DOHH2 (cell line): ENCODE results near the gene SULF2.

Experiments used
- H3F3A ChIP-seq: fragments of 200-600 bp; sonication (generic), shearing (Covaris generic); 2 replicates; pipeline ENCODE4 v1.6.0; 2016; ENCODE audit warnings: antibody characterized with exemption, mild to moderate bottlenecking; ENCODE audit not compliant: control insufficient read depth, insufficient read depth
- H3K27ac ChIP-seq: fragments of 200-600 bp; sonication (generic); 2 replicates; pipeline ENCODE4 v1.5.1; 2014; ENCODE audit warnings: low read depth, mild to moderate bottlenecking, low read length, moderate library complexity
- H3K27me3 ChIP-seq: fragments of 200-600 bp; sonication (generic); 2 replicates; pipeline ENCODE4 v1.6.1; 2014; ENCODE audit warnings: mild to moderate bottlenecking, low read length, mixed read lengths; ENCODE audit not compliant: control insufficient read depth
- H3K36me3 ChIP-seq: fragments of 200-600 bp; sonication (generic); 2 replicates; pipeline ENCODE4 v1.6.1; 2014; ENCODE audit warnings: mild to moderate bottlenecking, low read length, moderate library complexity, mixed read lengths; ENCODE audit not compliant: control insufficient read depth
- H3K4me1 ChIP-seq: fragments of 200-600 bp; sonication (generic); 2 replicates; pipeline ENCODE4 v1.6.1; 2014; ENCODE audit warnings: mild to moderate bottlenecking, low read length, mixed read lengths; ENCODE audit not compliant: control insufficient read depth
- H3K4me2 ChIP-seq: fragments of 200-600 bp; sonication (generic); 2 replicates; pipeline ENCODE4 v1.6.0; 2014; ENCODE audit warnings: mild to moderate bottlenecking, low read length, moderate library complexity
- H3K4me3 ChIP-seq: fragments of 200-600 bp; sonication (generic); 2 replicates; pipeline ENCODE4 v1.5.1; 2014; ENCODE audit warnings: mild to moderate bottlenecking, low read length, mixed read lengths
- H3K79me2 ChIP-seq: fragments of 200-600 bp; sonication (generic); 2 replicates; pipeline ENCODE4 v1.6.1; 2014; ENCODE audit warnings: mild to moderate bottlenecking, low read length, mixed read lengths; ENCODE audit not compliant: control insufficient read depth
- H3K9me2 ChIP-seq: fragments of 200-600 bp; sonication (generic); replicated peaks from 2 replicates; pipeline ENCODE4 v1.6.1; 2014; ENCODE audit warnings: mild to moderate bottlenecking, low read length, mixed read lengths; ENCODE audit not compliant: control insufficient read depth
- H3K9me3 ChIP-seq: fragments of 200-600 bp; sonication (generic); 2 replicates; pipeline ENCODE4 v1.6.1; 2014; ENCODE audit warnings: antibody characterized with exemption, low read length, mixed read lengths; ENCODE audit not compliant: control insufficient read depth, insufficient read depth
- H4K20me1 ChIP-seq: fragments of 200-600 bp; sonication (generic); 2 replicates; pipeline ENCODE4 v1.6.0; 2014; ENCODE audit warnings: low read depth, mild to moderate bottlenecking, antibody characterized with exemption, low read length, moderate library complexity; ENCODE audit not compliant: control insufficient read depth, insufficient read depth
- CTCF ChIP-seq: fragments of 200-600 bp; sonication (generic); IDR thresholded peaks from one replicate; pipeline ENCODE4 v1.5.1; 2014; ENCODE audit warnings: antibody characterized with exemption, mild to moderate bottlenecking, low read depth, low read length; ENCODE audit not compliant: poor library complexity, severe bottlenecking
- EZH2phosphoT487 ChIP-seq: fragments of 200-600 bp; sonication (generic); IDR thresholded peaks from 2 replicates; pipeline ENCODE4 v1.6.1; 2017; ENCODE audit warnings: borderline replicate concordance, mild to moderate bottlenecking, antibody characterized with exemption, low read length, moderate library complexity, mixed read lengths

Gene SULF2

DNA sequence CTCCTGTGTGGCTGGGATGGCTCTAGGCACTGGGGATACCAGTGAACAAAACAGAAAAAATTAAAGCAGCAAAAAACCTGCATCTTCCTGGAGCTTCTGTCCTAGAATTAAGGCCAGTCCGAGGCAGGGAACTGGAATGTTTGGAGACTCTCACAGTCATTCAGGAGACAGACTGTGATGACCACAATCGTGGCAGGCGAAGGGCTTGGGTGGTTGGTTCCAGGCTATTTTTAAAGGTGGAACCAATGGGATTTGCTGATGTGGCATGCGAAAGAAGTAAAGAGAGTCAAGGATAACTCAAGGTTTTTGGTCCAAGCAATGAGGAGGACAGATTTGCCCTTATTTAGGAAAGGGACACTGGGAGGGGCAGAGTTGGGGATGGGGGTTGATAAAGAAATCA lies 66.9 kb downstream of the SULF2 start:
- no peaks in the 10 kb centered on the region for H3F3A ChIP-seq
- H3K79me2 ChIP-seq = no peaks in the 10 kb centered on the region
- no peak for TF ChIP-seq CTCF
- TF ChIP-seq EZH2phosphoT487 = no peak

GRCh38 chr20:47717421-47717820 lies 67.9 kb downstream of the SULF2 start:
- Histone ChIP-seq H3K36me3 (no peaks in the 10 kb centered on the region), H3K27ac (no peak overlapping the region), H3K27me3 (peaks cover 6% of the 10 kb centered on the region; the same call in 1 of the 2 replicates), H3K4me3 (no peak overlapping the region), H3K4me1 (no peaks in the 10 kb centered on the region), H3K4me2 (no peak overlapping the region), H3K9me2 (no peaks in the 10 kb centered on the region), H4K20me1 (no peaks in the 10 kb centered on the region), H3F3A (no peaks in the 10 kb centered on the region), H3K9me3 (no peaks in the 10 kb centered on the region), H3K79me2 (no peaks in the 10 kb centered on the region)
- no peak for TF ChIP-seq CTCF
- no peak for TF ChIP-seq EZH2phosphoT487

More for the DNA sequence above, 66.9 kb downstream of the SULF2 start:
- Histone ChIP-seq H3K27ac (no peak overlapping the region), H3K4me1 (peaks cover 4% of the 10 kb centered on the region; the same call in 1 of the 2 replicates), H3K4me2 (no peak overlapping the region), H3K9me2 (no peaks in the 10 kb centered on the region), H3K4me3 (no peak overlapping the region), H3K27me3 (peaks cover 6% of the 10 kb centered on the region; the same call in 1 of the 2 replicates), H3K36me3 (no peaks in the 10 kb centered on the region), H4K20me1 (no peaks in the 10 kb centered on the region), H3K9me3 (no peaks in the 10 kb centered on the region)

DNA sequence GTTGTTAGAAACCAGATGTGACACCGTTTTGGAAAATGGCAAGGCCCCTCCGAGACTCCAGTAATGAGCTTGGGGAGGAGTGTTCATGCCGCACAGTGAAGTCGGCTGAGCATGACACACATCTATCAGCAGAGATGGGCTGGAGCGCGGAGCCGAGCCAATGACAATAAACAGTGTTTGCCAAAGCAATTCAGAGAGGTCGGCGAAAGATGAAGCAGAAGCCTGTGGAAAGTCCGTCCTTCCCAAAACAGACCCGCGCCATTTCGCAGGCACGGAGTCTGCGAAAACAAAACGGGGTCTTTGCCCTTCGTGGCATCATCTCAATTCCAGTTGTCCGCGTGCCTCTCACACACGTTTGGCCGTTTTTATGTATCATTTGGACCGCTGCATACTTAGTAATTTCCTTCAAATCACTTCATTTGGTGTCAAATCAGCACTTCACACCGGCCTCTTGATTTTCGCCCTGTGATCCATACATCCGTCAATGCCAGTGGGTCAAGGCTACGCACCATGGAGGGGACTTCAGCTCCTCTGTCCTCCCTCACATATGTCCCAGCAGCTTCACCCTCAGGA lies 71.3 kb downstream of the SULF2 start:
- Histone ChIP-seq H3F3A (no peaks in the 10 kb centered on the region), H3K4me3 (no peak overlapping the region), H3K27me3 (peaks cover 6% of the 10 kb centered on the region), H3K9me2 (no peaks in the 10 kb centered on the region), H4K20me1 (no peaks in the 10 kb centered on the region; the same call in 1 of the 2 replicates), H3K4me2 (no peak overlapping the region), H3K9me3 (no peaks in the 10 kb centered on the region), H3K36me3 (no peaks in the 10 kb centered on the region), H3K79me2 (no peaks in the 10 kb centered on the region), H3K27ac (no peak overlapping the region), H3K4me1 (no peaks in the 10 kb centered on the region)
- no peak for TF ChIP-seq CTCF
- no peak for TF ChIP-seq EZH2phosphoT487
